ENCODE results near the gene ALKBH2. TPM values are rescaled to one million over a fixed set of nuclear protein-coding genes. Genes with fewer than 3 reads are reported as not detected.

The ALKBH2 gene
- total RNA-seq, 1 experiment from 2014 or later, result 41.4 TPM

DNA sequence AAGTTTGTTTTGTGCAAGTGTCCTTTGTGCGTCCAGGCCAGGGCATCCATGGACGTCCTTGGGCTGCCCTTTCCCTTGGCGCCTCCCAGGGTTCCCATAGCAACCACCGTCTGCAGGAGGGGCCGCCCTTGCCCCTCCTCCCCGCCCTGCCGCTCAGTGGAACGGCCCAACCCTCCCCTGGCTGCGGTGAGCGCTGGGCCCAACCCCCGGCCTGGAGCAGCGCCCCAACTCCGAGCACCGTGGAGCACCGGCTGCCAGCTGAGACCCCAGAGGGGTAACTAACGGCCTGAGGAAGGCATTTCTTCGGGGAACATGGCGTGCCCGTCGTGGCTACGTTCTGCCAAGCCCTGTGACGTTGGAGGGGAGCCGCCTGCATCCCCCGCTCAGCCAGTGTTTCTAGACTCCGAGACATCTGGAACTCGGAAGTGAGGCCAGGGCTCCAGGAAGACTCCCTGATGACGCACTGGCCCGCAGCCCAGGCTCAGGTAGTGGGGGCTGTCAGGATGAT is 17.8 kb upstream of the ALKBH2 start:
- Mint-ChIP-seq H3K27me3 (ENCODE audit: insufficient read depth, unreplicated experiment) (no peaks in the 10 kb centered on the region), H3K4me3 (ENCODE audit: unreplicated experiment) (peak overlapping the region; percentile 71), H3K27ac (ENCODE audit: unreplicated experiment) (peak overlapping the region; percentile 54), H3K9me3 (ENCODE audit: unreplicated experiment) (no peaks in the 10 kb centered on the region), H3K4me1 (ENCODE audit: low read depth, unreplicated experiment) (peaks cover 6% of the 10 kb centered on the region), H3K36me3 (ENCODE audit: insufficient read depth, unreplicated experiment) (peaks cover 53% of the 10 kb centered on the region)
- BruUV-seq (replicated peaks), result no TSS peak
- POLR2A ChIA-PET, result no interaction called here
- peak; percentile 83 to 84 for DNase-seq
- Histone ChIP-seq H3K4me3 (ENCODE audit: low read depth, low read length) (peak overlapping the region; percentile 62), H3K27me3 (replicated peaks; ENCODE audit: control insufficient read depth, insufficient read depth, low read length) (no peaks in the 10 kb centered on the region), H3K9me3 (no peaks in the 10 kb centered on the region), H3K4me1 (peaks cover 8% of the 10 kb centered on the region; the same call in 1 of the 2 replicates), H3K36me3 (ENCODE audit: control insufficient read depth, insufficient read depth, low read length) (no peaks in the 10 kb centered on the region)
- intact Hi-C loops (cut with micrococcal nuclease; ENCODE audit: unreplicated experiment), result loop anchor here (10.0 kb wide), 3 partner anchors 84 to 274 kb away; no protein-coding TSS in a partner anchor
- CTCF ChIA-PET, result no interaction called here
- TF ChIP-seq CTCF (IDR thresholded peaks at IDR 0.05; ENCODE audit: insufficient read depth in 1 of 2, low read depth in 1 of 2, low read length in 1 of 2, severe bottlenecking in 1 of 2, unreplicated experiment in 1 of 2), result no peak

- Histone ChIP-seq H3K27me3 (replicated peaks; ENCODE audit: control insufficient read depth, insufficient read depth, low read length) (no peaks in the 10 kb centered on the region), H3K9me3 (no peaks in the 10 kb centered on the region), H3K4me1 (no peaks in the 10 kb centered on the region), H3K36me3 (ENCODE audit: control insufficient read depth, insufficient read depth, low read length) (no peaks in the 10 kb centered on the region; the same call in 1 of the 2 replicates), H3K4me3 (ENCODE audit: low read depth, low read length) (no peak overlapping the region)
- Mint-ChIP-seq H3K36me3 (ENCODE audit: insufficient read depth, unreplicated experiment) (peaks cover 63% of the 10 kb centered on the region), H3K9me3 (ENCODE audit: unreplicated experiment) (no peaks in the 10 kb centered on the region), H3K4me1 (ENCODE audit: low read depth, unreplicated experiment) (peaks cover 7% of the 10 kb centered on the region), H3K27me3 (ENCODE audit: insufficient read depth, unreplicated experiment) (no peaks in the 10 kb centered on the region), H3K27ac (ENCODE audit: unreplicated experiment) (peak overlapping the region; percentile 54), H3K4me3 (ENCODE audit: unreplicated experiment) (no peak overlapping the region)
- intact Hi-C loops (cut with micrococcal nuclease; ENCODE audit: unreplicated experiment), result loop anchor here (10.0 kb wide), 3 partner anchors 85 to 275 kb away; no protein-coding TSS in a partner anchor
- DNase-seq, result no peak
- TF ChIP-seq CTCF (IDR thresholded peaks at IDR 0.05; ENCODE audit: insufficient read depth in 1 of 2, low read depth in 1 of 2, low read length in 1 of 2, severe bottlenecking in 1 of 2, unreplicated experiment in 1 of 2), result no peak
- BruUV-seq (replicated peaks), result TSS peak; percentile 8
- POLR2A ChIA-PET, result no interaction called here
- CTCF ChIA-PET, result interaction anchor here (0.7 kb wide), 1 partner anchor 57 kb away, joined by 3 read pairs; no protein-coding TSS in a partner anchor
Observed at GRCh38 chr12:109109746-109110350, 16.6 kb upstream of the ALKBH2 start.

DNA sequence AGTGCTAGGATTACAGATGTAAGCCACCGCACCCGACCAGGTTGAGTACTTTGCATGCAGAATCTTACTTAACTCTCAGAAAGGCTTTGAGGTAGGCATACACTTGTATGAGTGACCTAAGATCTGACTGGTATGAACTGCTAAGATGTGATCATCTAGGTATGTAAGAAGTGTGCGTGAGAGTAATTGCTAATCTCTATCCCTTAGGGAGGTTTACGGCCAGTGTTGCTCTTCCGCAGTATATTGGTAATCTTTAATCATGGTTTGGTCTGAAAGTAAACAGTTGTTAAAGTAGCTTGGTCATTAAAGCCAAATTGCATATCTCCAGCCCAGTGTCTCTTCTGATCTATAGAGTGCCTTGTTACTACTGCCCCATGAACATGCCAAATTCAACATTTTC is 11.9 kb upstream of the ALKBH2 start:
- Histone ChIP-seq H3K4me1 (no peaks in the 10 kb centered on the region), H3K9me3 (no peaks in the 10 kb centered on the region), H3K36me3 (ENCODE audit: control insufficient read depth, insufficient read depth, low read length) (peaks cover 2% of the 10 kb centered on the region), H3K27me3 (replicated peaks; ENCODE audit: control insufficient read depth, insufficient read depth, low read length) (no peaks in the 10 kb centered on the region), H3K4me3 (ENCODE audit: low read depth, low read length) (no peak overlapping the region)
- CTCF ChIA-PET, result no interaction called here
- POLR2A ChIA-PET, result no interaction called here
- peaks cover 7% of the 10 kb centered on the region for H3K4me1 Mint-ChIP-seq (ENCODE audit: low read depth, unreplicated experiment)
- TF ChIP-seq CTCF (IDR thresholded peaks at IDR 0.05; ENCODE audit: insufficient read depth in 1 of 2, low read depth in 1 of 2, low read length in 1 of 2, severe bottlenecking in 1 of 2, unreplicated experiment in 1 of 2), result no peak
- H3K27ac Mint-ChIP-seq (ENCODE audit: unreplicated experiment), result no peak overlapping the region
- H3K9me3 Mint-ChIP-seq (ENCODE audit: unreplicated experiment), result no peaks in the 10 kb centered on the region
- H3K36me3 Mint-ChIP-seq (ENCODE audit: insufficient read depth, unreplicated experiment), result peaks cover 90% of the 10 kb centered on the region
- no peak overlapping the region for H3K4me3 Mint-ChIP-seq (ENCODE audit: unreplicated experiment)
- no TSS peak for BruUV-seq (replicated peaks)
- intact Hi-C loops (cut with micrococcal nuclease; ENCODE audit: unreplicated experiment), result no loop called here
- no peaks in the 10 kb centered on the region for H3K27me3 Mint-ChIP-seq (ENCODE audit: insufficient read depth, unreplicated experiment)
- DNase-seq, result no peak
